Neuronal stem cell (in vitro differentiated cells): ENCODE results near the gene TMEM63A.
A peak's percentile ranks its signal among the peaks of the same experiment; 100 is the strongest.

ENCODE experiments used
- DNase-seq: peaks from one replicate; pipeline ENCODE4 v3.0.0-alpha.2; 2013; ENCODE audit warnings: low spot score
- H2AFZ ChIP-seq: one replicate; pipeline ENCODE4 v1.6.1; 2013; ENCODE audit warnings: mild to moderate bottlenecking, low read length, inconsistent platforms
- H2AK5ac ChIP-seq: 2 replicates; pipeline ENCODE4 v1.6.1; 2013; ENCODE audit warnings: low read depth, mild to moderate bottlenecking, inconsistent platforms, low read length, moderate library complexity, mixed read lengths
- H2BK120ac ChIP-seq: 2 replicates; pipeline ENCODE4 v1.6.1; 2013; ENCODE audit warnings: low read depth, mild to moderate bottlenecking, inconsistent platforms, low read length, moderate library complexity, mixed read lengths
- H2BK12ac ChIP-seq: one replicate; pipeline ENCODE4 v1.6.1; 2013; ENCODE audit warnings: low read length, inconsistent platforms
- H2BK15ac ChIP-seq: 2 replicates; pipeline ENCODE4 v1.6.1; 2013; ENCODE audit warnings: mild to moderate bottlenecking, low read length, inconsistent platforms, mixed read lengths
- H2BK5ac ChIP-seq: one replicate; pipeline ENCODE4 v1.6.1; 2013; ENCODE audit warnings: inconsistent platforms, mild to moderate bottlenecking, low read length, moderate library complexity
- H3K14ac ChIP-seq: one replicate; pipeline ENCODE4 v1.6.1; 2013; ENCODE audit warnings: low read length, inconsistent platforms
- H3K18ac ChIP-seq: 2 replicates; pipeline ENCODE4 v1.6.1; 2013; ENCODE audit warnings: low read length, inconsistent platforms
- H3K23ac ChIP-seq: 2 replicates; pipeline ENCODE4 v1.6.1; 2013; ENCODE audit warnings: low read depth, mild to moderate bottlenecking, mixed read lengths, low read length, inconsistent platforms; ENCODE audit not compliant: poor library complexity
- H3K27ac ChIP-seq: replicated peaks from 3 replicates; pipeline ENCODE4 v1.5.1; 2013; ENCODE audit warnings: low read length, inconsistent platforms
- H3K27me3 ChIP-seq, 3 experiments: 2 replicates each; pipeline ENCODE4 v1.6.1; 2013; ENCODE audit warnings: low read length in 3 of 3, mild to moderate bottlenecking in 2 of 3, inconsistent platforms in 1 of 3, low read depth in 1 of 3, mixed read lengths in 1 of 3, moderate library complexity in 1 of 3; ENCODE audit not compliant: control insufficient read depth in 3 of 3, insufficient read depth in 3 of 3
- H3K36me3 ChIP-seq, 2 donors: replicated peaks in 1 of 2; 2 replicates each; pipeline ENCODE4 v1.6.1; 2013; ENCODE audit warnings: low read length in 2 of 2; ENCODE audit not compliant: control insufficient read depth in 2 of 2, insufficient read depth in 2 of 2
- H3K4ac ChIP-seq: 2 replicates; pipeline ENCODE4 v1.6.1; 2013; ENCODE audit warnings: inconsistent platforms, mild to moderate bottlenecking, low read length, moderate library complexity
- H3K4me1 ChIP-seq, 2 donors: 1 replicate in 1 of 2; 2 replicates in 1 of 2; pipeline ENCODE4 v1.6.1; 2013; ENCODE audit warnings: low read length in 2 of 2, low read depth in 1 of 2; ENCODE audit not compliant: control insufficient read depth in 2 of 2, insufficient read depth in 1 of 2
- H3K4me2 ChIP-seq: one replicate; pipeline ENCODE4 v1.6.1; 2013; ENCODE audit warnings: mild to moderate bottlenecking, low read length, inconsistent platforms; ENCODE audit not compliant: insufficient read depth, poor library complexity, severe bottlenecking
- H3K4me3 ChIP-seq, 2 donors: 2 replicates each; pipeline ENCODE4 v1.5.1; 2013; ENCODE audit warnings: low read length in 2 of 2, mild to moderate bottlenecking in 2 of 2, inconsistent platforms in 1 of 2, moderate library complexity in 1 of 2
- H3K79me1 ChIP-seq: one replicate; pipeline ENCODE4 v1.6.1; 2013; ENCODE audit warnings: low read depth, mild to moderate bottlenecking, inconsistent platforms, low read length, moderate library complexity
- H3K9ac ChIP-seq: one replicate; pipeline ENCODE4 v1.6.1; 2013; ENCODE audit warnings: mild to moderate bottlenecking, low read depth, low read length, inconsistent platforms; ENCODE audit not compliant: poor library complexity
- H3K9me3 ChIP-seq, 2 donors: replicated peaks in 1 of 2; 2 replicates each; pipeline versions ENCODE3 to v1.6.1; 2013; ENCODE audit warnings: low read length in 2 of 2, mild to moderate bottlenecking in 2 of 2, inconsistent platforms in 1 of 2, low read depth in 1 of 2, mixed read lengths in 1 of 2, moderate library complexity in 1 of 2; ENCODE audit not compliant: control insufficient read depth in 2 of 2, insufficient read depth in 1 of 2
- H4K8ac ChIP-seq: one replicate; pipeline ENCODE4 v1.6.1; 2013; ENCODE audit warnings: low read depth, mild to moderate bottlenecking, inconsistent platforms, low read length, moderate library complexity
- H4K91ac ChIP-seq: one replicate; pipeline ENCODE4 v1.6.1; 2013; ENCODE audit warnings: low read length, low read depth, mild to moderate bottlenecking, inconsistent platforms; ENCODE audit not compliant: poor library complexity
- WGBS, 2 donors: extraction: QIAGEN DNeasy Blood & Tissue Kit; methylation state at CpG; one replicate each; pipeline ENCODE4 v1.1.7; 2013; ENCODE audit warnings: missing lambda C conversion rate in 2 of 2, mixed read lengths in 1 of 2; ENCODE audit not compliant: insufficient read length in 2 of 2, insufficient replicate concordance in 1 of 2; ENCODE audit errors: extremely low coverage in 2 of 2; 5-methylcytosine and 5-hydroxymethylcytosine counted together

TMEM63A gene

GRCh38 chr1:225908013-225908640 is 25.9 kb upstream of the TMEM63A start:
- Histone ChIP-seq H3K14ac (no peak overlapping the region), H2AK5ac (no peak overlapping the region), H3K9me3 (no peaks in the 10 kb centered on the region), H3K4me1 (no peaks in the 10 kb centered on the region), H3K4me2 (no peak overlapping the region), H3K4ac (no peak overlapping the region), H3K18ac (no peak overlapping the region), H3K27ac (no peak overlapping the region), H3K4me3 (no peak overlapping the region), H3K27me3 (peaks cover 0 to 2% (median 0%) of the 10 kb centered on the region in 3 experiments), H2BK5ac (no peak overlapping the region), H4K91ac (no peak overlapping the region), H3K23ac (no peak overlapping the region), H3K9ac (no peak overlapping the region), H2BK15ac (no peak overlapping the region), H3K36me3 (no peaks in the 10 kb centered on the region), H3K79me1 (no peaks in the 10 kb centered on the region), H4K8ac (no peak overlapping the region), H2BK120ac (no peak overlapping the region), H2BK12ac (no peak overlapping the region), H2AFZ (no peak overlapping the region)
- WGBS, 2 donors = no CpG with 5 or more reads among the region's 5 CpGs
- DNase-seq = no peak

DNA sequence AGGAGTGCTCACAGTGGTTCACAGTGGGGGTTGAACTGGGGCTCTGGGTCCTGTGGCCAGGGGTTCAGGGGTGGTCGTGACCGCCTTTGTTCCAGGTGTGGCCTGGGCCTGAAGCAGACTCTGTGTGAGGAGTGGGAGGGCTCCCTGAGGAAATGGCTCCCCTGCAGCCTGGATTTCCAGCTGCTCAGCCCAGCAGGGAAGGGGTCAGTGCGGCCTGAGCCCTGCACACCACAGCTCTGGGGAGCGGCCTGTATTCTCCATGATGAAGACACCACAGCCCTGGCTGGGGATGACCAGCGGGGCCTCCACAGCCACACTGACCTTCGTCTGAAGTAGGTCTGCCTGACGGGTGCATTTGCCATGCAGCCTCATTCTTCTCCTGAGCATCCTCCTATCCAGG is 25.2 kb upstream of the TMEM63A start:
- no peak overlapping the region for H3K27ac ChIP-seq
- H2BK12ac ChIP-seq = no peak overlapping the region
- no peak overlapping the region for H3K23ac ChIP-seq

GRCh38 chr1:225906467-225906866 is 24.3 kb upstream of the TMEM63A start:
- no peaks in the 10 kb centered on the region for H3K9me3 ChIP-seq
- no peak overlapping the region for H3K4me2 ChIP-seq

More for the DNA sequence above, 25.2 kb upstream of the TMEM63A start:
- Histone ChIP-seq H3K9ac (peak overlapping the region; percentile 13), H4K91ac (no peak overlapping the region), H3K9me3 (no peaks in the 10 kb centered on the region), H4K8ac (no peak overlapping the region), H2BK15ac (peak overlapping the region; percentile 38), H2BK120ac (peak overlapping the region; percentile 4), H2AK5ac (no peak overlapping the region), H3K4ac (no peak overlapping the region), H3K4me2 (no peak overlapping the region), H3K27me3 (peaks cover 0 to 2% (median 0%) of the 10 kb centered on the region in 3 experiments), H3K36me3 (no peaks in the 10 kb centered on the region), H3K79me1 (no peaks in the 10 kb centered on the region), H2BK5ac (no peak overlapping the region), H2AFZ (no peak overlapping the region), H3K4me3 (no peak overlapping the region), H3K14ac (peak overlapping the region; percentile 60), H3K18ac (peak overlapping the region; percentile 23), H3K4me1 (no peaks in the 10 kb centered on the region)
- DNase-seq = no peak
- no CpG with 5 or more reads among the region's 7 CpGs for WGBS, 2 donors

DNA sequence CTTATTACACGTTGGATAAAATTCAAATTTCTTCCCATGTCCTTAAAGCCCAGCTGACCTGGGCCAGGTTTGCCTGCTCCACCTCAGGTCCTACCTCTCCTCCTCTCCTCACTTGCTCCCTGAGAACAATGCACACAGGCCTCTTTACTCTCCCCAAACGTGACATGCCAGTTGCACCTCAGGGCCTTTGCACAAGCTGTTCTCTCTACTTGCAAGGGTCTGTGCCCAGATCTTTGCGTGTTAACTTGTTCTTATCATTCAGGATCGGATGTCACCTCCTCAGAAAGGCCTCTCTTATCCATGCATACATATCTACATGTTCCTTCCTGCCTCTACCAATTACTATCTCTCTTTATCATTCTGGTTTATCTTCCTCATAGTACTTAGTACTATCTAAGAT is 21.4 kb upstream of the TMEM63A start:
- no peak overlapping the region for H4K8ac ChIP-seq
- no peak overlapping the region for H2BK12ac ChIP-seq
- H4K91ac ChIP-seq = no peak overlapping the region
- no peak overlapping the region for H3K4me3 ChIP-seq
- H2BK5ac ChIP-seq = no peak overlapping the region
- no peak overlapping the region for H3K4me2 ChIP-seq
- no peaks in the 10 kb centered on the region for H3K27me3 ChIP-seq
- H3K4me1 ChIP-seq = peaks cover 7 to 8% of the 10 kb centered on the region in 2 donors
- H2BK120ac ChIP-seq = no peak overlapping the region
- no peaks in the 10 kb centered on the region for H3K9me3 ChIP-seq
- H3K14ac ChIP-seq = no peak overlapping the region
- H2BK15ac ChIP-seq = no peak overlapping the region
- H3K27ac ChIP-seq = no peak overlapping the region
- no peak overlapping the region for H3K9ac ChIP-seq
- H3K23ac ChIP-seq = no peak overlapping the region
- no peak overlapping the region for H2AFZ ChIP-seq
- no peaks in the 10 kb centered on the region for H3K36me3 ChIP-seq
- H3K79me1 ChIP-seq = no peaks in the 10 kb centered on the region
- no peak overlapping the region for H2AK5ac ChIP-seq
- no peak overlapping the region for H3K4ac ChIP-seq
- no peak for DNase-seq
- no peak overlapping the region for H3K18ac ChIP-seq
- WGBS, 2 donors = no CpG with 5 or more reads among the region's 4 CpGs

More at GRCh38 chr1:225906467-225906866, 24.3 kb upstream of the TMEM63A start:
- Histone ChIP-seq H4K8ac (no peak overlapping the region), H3K9ac (no peak overlapping the region), H2BK12ac (no peak overlapping the region), H2AK5ac (peak overlapping the region; percentile 18), H3K4ac (no peak overlapping the region), H3K79me1 (no peaks in the 10 kb centered on the region), H3K4me3 (no peak overlapping the region), H2BK120ac (no peak overlapping the region), H3K27me3 (no peaks in the 10 kb centered on the region), H3K4me1 (no peaks in the 10 kb centered on the region), H3K27ac (no peak overlapping the region), H2BK5ac (no peak overlapping the region), H2BK15ac (peak overlapping the region; percentile 25), H2AFZ (no peak overlapping the region), H3K18ac (peak overlapping the region; percentile 53), H4K91ac (no peak overlapping the region), H3K36me3 (no peaks in the 10 kb centered on the region), H3K23ac (peak overlapping the region; percentile 83), H3K14ac (no peak overlapping the region)
- no peak for DNase-seq
- no CpG with 5 or more reads among the region's 6 CpGs for WGBS, 2 donors
